Measurements from ENCODE around the gene FBXL4. TPM values are rescaled to one million over a fixed set of nuclear protein-coding genes. Genes with fewer than 3 reads are reported as not detected.

Gene FBXL4
- total and polyA plus RNA-seq, 2 of the 8 experiments (the other 6 are each of a cell fraction or from before 2014, with no cell fraction given), result 6.9 to 13.8 TPM

DNA sequence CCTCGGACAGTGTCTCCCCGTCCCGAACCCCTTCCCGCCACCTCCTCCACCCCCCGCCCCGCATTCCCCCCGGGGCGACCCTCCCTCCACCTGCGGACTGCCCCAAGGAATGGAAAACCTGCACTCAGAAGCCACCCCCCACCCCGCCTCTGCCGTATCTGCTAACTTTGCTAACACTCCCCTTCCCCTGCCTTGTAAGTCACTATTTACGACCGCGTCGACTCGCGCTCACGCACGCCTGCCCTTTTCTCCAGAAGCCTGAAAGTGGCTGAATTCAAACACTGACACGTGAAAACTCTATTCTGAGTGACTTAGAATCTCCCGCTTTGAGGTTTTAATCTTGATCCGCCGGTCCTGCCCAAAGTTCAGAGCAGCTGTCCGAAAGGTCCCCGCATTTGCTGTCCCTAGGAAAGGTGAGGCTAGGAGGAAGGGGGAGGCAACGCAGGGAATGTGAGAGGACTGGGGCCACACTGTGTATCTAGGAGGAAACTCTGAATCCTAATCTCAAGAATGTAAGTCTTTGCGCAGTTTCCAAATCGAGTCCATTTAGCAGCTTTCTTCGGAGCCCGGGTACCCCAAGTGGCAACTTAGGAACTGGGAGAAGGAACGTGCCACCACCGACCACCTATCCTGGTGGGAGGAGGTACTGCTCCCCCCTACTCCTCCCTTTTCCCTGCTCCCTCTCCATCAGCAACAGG, 122.7 kb downstream of the FBXL4 start:
- H2BK120ac ChIP-seq (replicated peaks; ENCODE audit: low read depth, low read length), result no peak overlapping the region
- H3K56ac ChIP-seq (replicated peaks; ENCODE audit: insufficient read length, low read depth, low read length), result no peak overlapping the region
- DNase-seq (ENCODE audit: low read depth in 1 of 2, low spot score in 2 of 2) (peak in 1 of 2 experiments; percentile 73), FAIRE-seq (no peak)
- H2AK5ac ChIP-seq (ENCODE audit: low read depth, low read length), result no peak overlapping the region
- H4K20me1 ChIP-seq (replicated peaks in 1 of 2; ENCODE audit: control insufficient read depth in 1 of 2, insufficient read depth in 2 of 2, low read length in 2 of 2), result peaks cover 0 to 7% of the 10 kb centered on the region in 2 experiments
- peaks cover 14% of the 10 kb centered on the region for H3K23me2 ChIP-seq (ENCODE audit: low read depth, low read length)
- H3K4ac ChIP-seq (replicated peaks; ENCODE audit: insufficient read length, low read depth, low read length), result no peak overlapping the region
- H4K91ac ChIP-seq (replicated peaks; ENCODE audit: insufficient read length, low read length), result no peak overlapping the region
- no peak overlapping the region for H3K23ac ChIP-seq (ENCODE audit: insufficient read length)
- no peak overlapping the region for H4K8ac ChIP-seq (ENCODE audit: extremely low read depth, insufficient read depth, low read length)
- peaks cover 38 to 78% (median 60%) of the 10 kb centered on the region in 4 experiments for H3K27me3 ChIP-seq (replicated peaks in 1 of 4; ENCODE audit: control insufficient read depth in 3 of 4, extremely low read depth in 1 of 4, insufficient read depth in 3 of 4, low read length in 3 of 4)
- H2AFZ ChIP-seq (ENCODE audit: low read length), result 0 out of 2 replicates have a peak overlapping the region, but pooled peaks have one; percentile 76
- peak overlapping the region; percentile 63 to 76 (median 70) for H3K4me3 ChIP-seq (ENCODE audit: extremely low read depth in 1 of 4, insufficient read depth in 2 of 4, low read depth in 3 of 4, low read length in 4 of 4)
- no peak overlapping the region for H3K18ac ChIP-seq (ENCODE audit: extremely low read depth, low read length)
- H3K79me1 ChIP-seq (ENCODE audit: low read depth, low read length), result no peaks in the 10 kb centered on the region
- CTCF ChIA-PET (ENCODE audit: partially characterized antibody), result interaction anchor here (0.8 to 1.2 kb wide), 2 partner anchors 13 to 19 kb away, joined by 3 read pairs; no protein-coding TSS in a partner anchor
- no peak overlapping the region for H2BK5ac ChIP-seq (ENCODE audit: low read depth, low read length)
- H3K9ac ChIP-seq (replicated peaks in 1 of 4; ENCODE audit: extremely low read depth in 1 of 4, low read depth in 3 of 4, low read length in 3 of 4), result no peak overlapping the region
- H2BK12ac ChIP-seq (ENCODE audit: low read depth, low read length), result 0 out of 2 replicates have a peak overlapping the region, but pooled peaks have one; percentile 4
- H4K5ac ChIP-seq (ENCODE audit: insufficient read length, low read depth, low read length), result no peak overlapping the region
- no peak overlapping the region for H3K27ac ChIP-seq (ENCODE audit: low read depth, low read length)
- POLR2A ChIA-PET (ENCODE audit: partially characterized antibody), result interaction anchor here (1.4 kb wide), 1 partner anchor 9 kb away, joined by 4 read pairs; the partner anchor contains the start of gene POU3F2
- 3% methylated on average over 29 of the region's 32 CpGs; no CpG with 5 or more reads in 1 of the 2 experiments for WGBS, 2 experiments (ENCODE audit: extremely low coverage in 1 of 2, insufficient coverage in 1 of 2, insufficient read length in 1 of 2, insufficient replicate concordance in 2 of 2, low coverage in 1 of 2, low lambda C conversion rate in 2 of 2, missing lambda C conversion rate in 1 of 2)
- no peaks in the 10 kb centered on the region for H3K79me2 ChIP-seq (ENCODE audit: control insufficient read depth in 1 of 2, insufficient read depth in 2 of 2, low read length in 2 of 2)
- H3K4me2 ChIP-seq (ENCODE audit: insufficient read depth in 1 of 2, low read depth in 2 of 2, low read length in 2 of 2), result peak overlapping the region; percentile 92 to 93
- peaks cover 2 to 14% (median 6%) of the 10 kb centered on the region in 4 experiments for H3K4me1 ChIP-seq (replicated peaks in 1 of 4; ENCODE audit: control insufficient read depth in 3 of 4, insufficient read depth in 4 of 4, low read length in 3 of 4)
- no peaks in the 10 kb centered on the region for H3K36me3 ChIP-seq (ENCODE audit: control insufficient read depth in 2 of 4, insufficient read depth in 4 of 4, low read length in 3 of 4)
- H3K9me3 ChIP-seq (ENCODE audit: insufficient read depth in 2 of 2, low read depth in 1 of 2, low read length in 1 of 2), result no peaks in the 10 kb centered on the region
- H2BK15ac ChIP-seq (ENCODE audit: low read length), result no peak overlapping the region
- no peak overlapping the region for H2BK20ac ChIP-seq (ENCODE audit: low read length)
- H3K14ac ChIP-seq (ENCODE audit: insufficient read length), result no peak overlapping the region
- TF ChIP-seq TAF1 (IDR thresholded peaks at IDR 0.05; ENCODE audit: low read depth, low read length), result no peak
- 0 out of 2 replicates have a peak, but pooled peaks have one; percentile 18 for TF ChIP-seq BACH1 (IDR thresholded peaks at IDR 0.05; ENCODE audit: low read length)
- TF ChIP-seq SAP30 (IDR thresholded peaks at IDR 0.05; ENCODE audit: insufficient read depth, insufficient replicate concordance, low read length), result peak; percentile 79
- TF ChIP-seq SIN3A (conservative IDR thresholded peaks at IDR 0.05 in 1 of 2, IDR thresholded peaks at IDR 0.05 in 1 of 2; ENCODE audit: low read depth in 1 of 2, low read length in 2 of 2), result peak in 1 of 2 experiments; percentile 3; a peak in 2 of 4 replicates
- TF ChIP-seq RBBP5 (IDR thresholded peaks at IDR 0.05; ENCODE audit: borderline replicate concordance, low read depth, low read length), result peak; percentile 34; the same call in 1 of the 2 replicates
- TF ChIP-seq CTBP2 (IDR thresholded peaks at IDR 0.05; ENCODE audit: borderline replicate concordance, insufficient read depth, insufficient read length, low read length), result peak; percentile 60
- peak; percentile 30 for TF ChIP-seq KDM4A (IDR thresholded peaks at IDR 0.05; ENCODE audit: low read depth, low read length, severe bottlenecking)
- TF ChIP-seq EZH2 (IDR thresholded peaks at IDR 0.05; ENCODE audit: low read depth, low read length, severe bottlenecking), result peak; percentile 32
- TF ChIP-seq, protein P1, sequence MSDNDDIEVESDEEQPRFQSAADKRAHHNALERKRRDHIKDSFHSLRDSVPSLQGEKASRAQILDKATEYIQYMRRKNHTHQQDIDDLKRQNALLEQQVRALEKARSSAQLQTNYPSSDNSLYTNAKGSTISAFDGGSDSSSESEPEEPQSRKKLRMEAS (IDR thresholded peaks at IDR 0.05), result peak; percentile 38; the same call in 1 of the 2 replicates
- TF ChIP-seq GTF2F1 (IDR thresholded peaks at IDR 0.05; ENCODE audit: borderline replicate concordance, low read depth, low read length), result no peak
- TF ChIP-seq ASH2L (IDR thresholded peaks at IDR 0.05; ENCODE audit: low read length), result peak; percentile 63

Measured in H1 (cell line).